ENCODE measurements around the gene NAMPT. TPM values are rescaled to one million over a fixed set of nuclear protein-coding genes. Genes with fewer than 3 reads are reported as not detected.

NAMPT gene
- total RNA-seq, 1 donor from 2014 or later, result 130 TPM

- DNase-seq (ENCODE audit: low read depth), result no peak
- Histone ChIP-seq H3K36me3 (ENCODE audit: control insufficient read depth, insufficient read depth, low read length) (no peaks in the 10 kb centered on the region), H3K4me3 (ENCODE audit: low read depth, low read length) (no peak overlapping the region), H3K27me3 (ENCODE audit: control insufficient read depth, insufficient read depth, low read length) (no peaks in the 10 kb centered on the region)
- TF ChIP-seq CTCF (IDR thresholded peaks at IDR 0.05; ENCODE audit: insufficient read depth, low read length, poor library complexity, severe bottlenecking), result no peak
Measured at GRCh38 chr7:106206826-106207541, 77.8 kb downstream of the NAMPT start.

- Histone ChIP-seq H3K27me3 (ENCODE audit: control insufficient read depth, insufficient read depth, low read length) (no peaks in the 10 kb centered on the region), H3K4me3 (ENCODE audit: low read depth, low read length) (no peak overlapping the region), H3K36me3 (ENCODE audit: control insufficient read depth, insufficient read depth, low read length) (no peaks in the 10 kb centered on the region)
- DNase-seq (ENCODE audit: low read depth), result no peak
- TF ChIP-seq CTCF (IDR thresholded peaks at IDR 0.05; ENCODE audit: insufficient read depth, low read length, poor library complexity, severe bottlenecking), result no peak
Measured at GRCh38 chr7:106205621-106206222, 79.1 kb downstream of the NAMPT start.

- no peak overlapping the region for H3K4me3 ChIP-seq (ENCODE audit: low read depth, low read length)
- no peak for TF ChIP-seq CTCF (IDR thresholded peaks at IDR 0.05; ENCODE audit: insufficient read depth, low read length, poor library complexity, severe bottlenecking)
- H3K36me3 ChIP-seq (ENCODE audit: control insufficient read depth, insufficient read depth, low read length), result no peaks in the 10 kb centered on the region
- DNase-seq (ENCODE audit: low read depth), result no peak
- no peaks in the 10 kb centered on the region for H3K27me3 ChIP-seq (ENCODE audit: control insufficient read depth, insufficient read depth, low read length)
Measured at GRCh38 chr7:106203473-106203872, 81.3 kb downstream of the NAMPT start.

- DNase-seq (ENCODE audit: low read depth), result no peak
- no peak for TF ChIP-seq CTCF (IDR thresholded peaks at IDR 0.05; ENCODE audit: insufficient read depth, low read length, poor library complexity, severe bottlenecking)
Measured at GRCh38 chr7:106201164-106201563, 83.6 kb downstream of the NAMPT start.

GRCh38 chr7:106199813-106200364 is 84.9 kb downstream of the NAMPT start:
- DNase-seq (ENCODE audit: low read depth), result no peak
- no peak for TF ChIP-seq CTCF (IDR thresholded peaks at IDR 0.05; ENCODE audit: insufficient read depth, low read length, poor library complexity, severe bottlenecking)
- Histone ChIP-seq H3K4me3 (ENCODE audit: low read depth, low read length) (no peak overlapping the region), H3K27me3 (ENCODE audit: control insufficient read depth, insufficient read depth, low read length) (no peaks in the 10 kb centered on the region), H3K36me3 (ENCODE audit: control insufficient read depth, insufficient read depth, low read length) (no peaks in the 10 kb centered on the region)

More at GRCh38 chr7:106201164-106201563, 83.6 kb downstream of the NAMPT start:
- Histone ChIP-seq H3K4me3 (ENCODE audit: low read depth, low read length) (no peak overlapping the region), H3K36me3 (ENCODE audit: control insufficient read depth, insufficient read depth, low read length) (no peaks in the 10 kb centered on the region), H3K27me3 (ENCODE audit: control insufficient read depth, insufficient read depth, low read length) (no peaks in the 10 kb centered on the region)

Measured in kidney epithelial cell (primary cell).